ELF-1 (cell line): ENCODE results near the gene DPAGT1.
"Not testable (repeated sequence)": the region's sequence is repeated elsewhere in the genome, so short reads cannot be mapped to it uniquely, and the experiment has no call there.

Source experiments
- DNase-seq: peaks from one replicate; pipeline ENCODE4 v3.0.0-alpha.2; 2016; ENCODE audit warnings: low read depth, low spot score

Gene DPAGT1

GRCh38 chr11:119101759-119102423, at the start of gene DPAGT1:
DPAGT1 (minus strand) TSS chr11:119101853; CDS start chr11:119101655, 198 bp downstream.
- peak; percentile 97 for DNase-seq

GRCh38 chr11:119149786-119150275, 48.2 kb upstream of the DPAGT1 start:
- DNase-seq, result no peak

GRCh38 chr11:119149018-119149785, 47.5 kb upstream of the DPAGT1 start, which contains the start of gene ABCG4:
ABCG4 (plus strand) TSS chr11:119149052; CDS start chr11:119149966, 914 bp downstream.
- peak; percentile 35 for DNase-seq

GRCh38 chr11:119148720-119149017, 47.0 kb upstream of the DPAGT1 start:
- DNase-seq, result no peak

- peak; percentile 41 for DNase-seq
Measured at GRCh38 chr11:119147604-119148333, 46.1 kb upstream of the DPAGT1 start.

- no peak for DNase-seq
Measured at GRCh38 chr11:119145551-119145950, 43.9 kb upstream of the DPAGT1 start.

- DNase-seq, result peak; percentile 85
Measured at GRCh38 chr11:119144825-119145486, 43.3 kb upstream of the DPAGT1 start.

GRCh38 chr11:119139276-119139675, 37.6 kb upstream of the DPAGT1 start:
- DNase-seq, result not testable (repeated sequence)

GRCh38 chr11:119134389-119134978, 32.8 kb upstream of the DPAGT1 start:
- DNase-seq, result peak; percentile 12

GRCh38 chr11:119130662-119131061, 29.0 kb upstream of the DPAGT1 start:
- DNase-seq, result no peak

- DNase-seq, result no peak
Measured at GRCh38 chr11:119126675-119127268, 25.1 kb upstream of the DPAGT1 start.

- DNase-seq, result no peak
Measured at GRCh38 chr11:119125821-119126220, 24.2 kb upstream of the DPAGT1 start.

- DNase-seq, result no peak
Measured at GRCh38 chr11:119121811-119122124, 20.1 kb upstream of the DPAGT1 start.

- DNase-seq, result peak; percentile 100
Measured at GRCh38 chr11:119121008-119121810, 19.6 kb upstream of the DPAGT1 start, which contains the start of gene HINFP. HINFP (plus strand) TSS chr11:119121580; CDS start chr11:119126945, 5,365 bp downstream.

GRCh38 chr11:119120639-119121007, 19.0 kb upstream of the DPAGT1 start:
- DNase-seq, result no peak

GRCh38 chr11:119118946-119119345, 17.3 kb upstream of the DPAGT1 start:
- DNase-seq, result no peak

GRCh38 chr11:119118227-119118626, 16.6 kb upstream of the DPAGT1 start:
- no peak for DNase-seq

GRCh38 chr11:119117004-119117706, 15.5 kb upstream of the DPAGT1 start:
- no peak for DNase-seq

GRCh38 chr11:119116601-119117000, 14.9 kb upstream of the DPAGT1 start:
- no peak for DNase-seq

GRCh38 chr11:119116235-119116594, 14.6 kb upstream of the DPAGT1 start:
- no peak for DNase-seq
